ENCODE measurements around the gene GALNT3.

DNA sequence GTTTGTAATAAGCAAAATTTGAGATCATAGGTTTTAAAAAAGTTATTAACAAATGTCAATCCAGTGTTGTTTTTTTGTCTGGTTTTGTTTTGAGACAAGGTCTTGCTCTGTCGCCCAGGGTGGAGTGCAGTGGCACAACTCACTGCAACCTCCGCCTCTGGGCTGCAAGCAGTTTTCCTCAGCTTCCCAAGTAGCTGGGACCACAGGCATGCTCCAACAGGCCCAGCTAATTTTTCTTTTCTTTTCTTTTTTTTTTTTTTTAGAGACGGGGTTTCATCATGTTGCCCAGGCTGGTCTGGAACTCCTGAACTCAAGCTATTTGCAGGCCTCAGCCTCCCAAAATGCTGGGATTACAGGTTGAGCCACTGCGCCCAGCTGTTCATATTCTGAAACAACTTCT lies 31.3 kb downstream of the GALNT3 start:
- TF ChIP-seq, protein P1, sequence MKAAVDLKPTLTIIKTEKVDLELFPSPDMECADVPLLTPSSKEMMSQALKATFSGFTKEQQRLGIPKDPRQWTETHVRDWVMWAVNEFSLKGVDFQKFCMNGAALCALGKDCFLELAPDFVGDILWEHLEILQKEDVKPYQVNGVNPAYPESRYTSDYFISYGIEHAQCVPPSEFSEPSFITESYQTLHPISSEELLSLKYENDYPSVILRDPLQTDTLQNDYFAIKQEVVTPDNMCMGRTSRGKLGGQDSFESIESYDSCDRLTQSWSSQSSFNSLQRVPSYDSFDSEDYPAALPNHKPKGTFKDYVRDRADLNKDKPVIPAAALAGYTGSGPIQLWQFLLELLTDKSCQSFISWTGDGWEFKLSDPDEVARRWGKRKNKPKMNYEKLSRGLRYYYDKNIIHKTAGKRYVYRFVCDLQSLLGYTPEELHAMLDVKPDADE (conservative IDR thresholded peaks at IDR 0.05; ENCODE audit: control insufficient read depth, low read depth, low read length) = no peak
- TF ChIP-seq CBX2 (IDR thresholded peaks at IDR 0.05; ENCODE audit: insufficient read depth, low read length, poor library complexity, severe bottlenecking) (no peak), HINFP (tag; conservative IDR thresholded peaks at IDR 0.05; ENCODE audit: low read depth) (no peak)
